OCI-LY7 (cell line): ENCODE results near the gene MLPH. TPM values are rescaled to one million over a fixed set of nuclear protein-coding genes. Genes with fewer than 3 reads are reported as not detected.

Experiments used
- BruUV-seq: library from RNA; stranded (reverse); fragments of 400-500 nt; replicated peaks from 2 replicates; lab custom pipeline; 2021; lab: Mats Ljungman, UMichigan
- CTCF ChIA-PET: fragments of 300-600 bp; sonication (Branson Sonifier 250); formaldehyde crosslinking; loops from one replicate; lab custom pipeline; 2022; ENCODE audit warnings: antibody characterized with exemption; ENCODE audit not compliant: unreplicated experiment; lab: Charles Lee
- POLR2A ChIA-PET: fragments of 300-600 bp; sonication (Branson Sonifier 250); formaldehyde crosslinking; loops from one replicate; lab custom pipeline; 2022; ENCODE audit warnings: antibody characterized with exemption; lab: Charles Lee
- DNase-seq: peaks from one replicate; pipeline ENCODE4 v3.0.0-alpha.2; 2015; ENCODE audit warnings: low spot score
- H2AFZ ChIP-seq: fragments of 200-600 bp; sonication (generic), shearing (Covaris generic); 2 replicates; pipeline ENCODE4 v1.6.1; 2014; ENCODE audit warnings: mild to moderate bottlenecking, antibody characterized with exemption, low read length, moderate library complexity
- H3K27ac ChIP-seq: fragments of 200-600 bp; sonication (generic); 2 replicates; pipeline ENCODE4 v1.5.1; 2014; ENCODE audit warnings: mixed run types, low read depth, mild to moderate bottlenecking, moderate library complexity, low read length, inconsistent platforms; ENCODE audit not compliant: poor library complexity, severe bottlenecking
- H3K36me3 ChIP-seq: fragments of 200-600 bp; sonication (generic); 2 replicates; pipeline ENCODE4 v1.6.1; 2014; ENCODE audit warnings: mild to moderate bottlenecking, antibody characterized with exemption, low read length, moderate library complexity, mixed read lengths; ENCODE audit not compliant: insufficient read depth
- H3K4me1 ChIP-seq: fragments of 200-600 bp; sonication (generic); 2 replicates; pipeline ENCODE4 v1.5.1; 2014; ENCODE audit warnings: mild to moderate bottlenecking, low read length; ENCODE audit not compliant: insufficient read depth, poor library complexity, severe bottlenecking
- H3K4me2 ChIP-seq: fragments of 200-600 bp; sonication (generic); 2 replicates; pipeline ENCODE4 v1.6.1; 2014; ENCODE audit warnings: mild to moderate bottlenecking, low read length
- H3K4me3 ChIP-seq: fragments of 200-600 bp; sonication (generic); 2 replicates; pipeline ENCODE4 v1.5.1; 2014; ENCODE audit warnings: mild to moderate bottlenecking, low read depth, low read length; ENCODE audit not compliant: poor library complexity, severe bottlenecking
- H3K79me2 ChIP-seq: fragments of 200-600 bp; sonication (generic); 2 replicates; pipeline ENCODE4 v1.6.1; 2016; ENCODE audit warnings: low read depth, mild to moderate bottlenecking, low read length, moderate library complexity, mixed read lengths; ENCODE audit not compliant: insufficient read depth
- H3K9me2 ChIP-seq: fragments of 200-600 bp; sonication (generic); 2 replicates; pipeline ENCODE4 v1.6.1; 2016; ENCODE audit warnings: mild to moderate bottlenecking, low read length, mixed read lengths; ENCODE audit not compliant: insufficient read depth
- H3K9me3 ChIP-seq: fragments of 200-600 bp; sonication (generic); 2 replicates; pipeline ENCODE4 v1.6.1; 2014; ENCODE audit warnings: mild to moderate bottlenecking, mixed run types, low read length, mixed read lengths
- H4K20me1 ChIP-seq: fragments of 200-600 bp; sonication (generic); 2 replicates; pipeline ENCODE4 v1.6.1; 2014; ENCODE audit warnings: mild to moderate bottlenecking, antibody characterized with exemption, low read length, moderate library complexity, mixed read lengths; ENCODE audit not compliant: insufficient read depth
- CTCF ChIP-seq: fragments of 200-600 bp; sonication (generic); conservative IDR thresholded peaks from 2 replicates; pipeline ENCODE4 v1.5.1; 2014; ENCODE audit warnings: mild to moderate bottlenecking, antibody characterized with exemption, low read length, moderate library complexity, mixed read lengths
- EZH2phosphoT487 ChIP-seq: fragments of 200-600 bp; sonication (generic); IDR thresholded peaks from 2 replicates; pipeline ENCODE4 v1.6.1; 2018; ENCODE audit warnings: low read depth, borderline replicate concordance, mild to moderate bottlenecking, mixed run types, antibody characterized with exemption, low read length, moderate library complexity, mixed read lengths
- intact Hi-C: fragments of 100-400 bp; cut with micrococcal nuclease; formaldehyde crosslinking; loops from one replicate; pipeline ENCODE4 v1.10.0; 2022; ENCODE audit not compliant: unreplicated experiment
- total RNA-seq, 2 experiments: library from RNA; depleted of rRNA in 1 of 2; stranded (reverse); fragments of >200 nt in 1 of 2; shearing (Covaris generic) in 1 of 2; gene quantifications; 2 replicates each; pipeline ENCODE4 v1.2.3, GENCODE V29; 2014 to 2022

Gene MLPH
- total RNA-seq, 2 experiments from 2014 or later: not detected

GRCh38 chr2:237453671-237454070, 33.4 kb upstream of the MLPH start:
- Histone ChIP-seq H3K27ac (no peak overlapping the region), H3K9me3 (no peaks in the 10 kb centered on the region), H3K9me2 (no peaks in the 10 kb centered on the region), H2AFZ (no peak overlapping the region), H4K20me1 (no peaks in the 10 kb centered on the region), H3K4me3 (no peak overlapping the region), H3K4me1 (no peaks in the 10 kb centered on the region), H3K36me3 (no peaks in the 10 kb centered on the region), H3K4me2 (no peak overlapping the region), H3K79me2 (no peaks in the 10 kb centered on the region)
- DNase-seq: no peak
- intact Hi-C loops: no loop called here
- no peak for TF ChIP-seq EZH2phosphoT487
- no peak for TF ChIP-seq CTCF
- no TSS peak for BruUV-seq
- CTCF ChIA-PET: no interaction called here
- POLR2A ChIA-PET: no interaction called here

GRCh38 chr2:237455764-237456163, 31.3 kb upstream of the MLPH start:
- H3K9me3 ChIP-seq: no peaks in the 10 kb centered on the region
- H3K36me3 ChIP-seq: no peaks in the 10 kb centered on the region
- H3K4me2 ChIP-seq: no peak overlapping the region
- CTCF ChIA-PET: no interaction called here
- TF ChIP-seq CTCF (no peak), EZH2phosphoT487 (no peak)
- H3K4me1 ChIP-seq: no peaks in the 10 kb centered on the region
- POLR2A ChIA-PET: no interaction called here
- no peak overlapping the region for H2AFZ ChIP-seq
- H3K27ac ChIP-seq: no peak overlapping the region
- H3K79me2 ChIP-seq: no peaks in the 10 kb centered on the region
- no peak for DNase-seq
- intact Hi-C loops: no loop called here
- no TSS peak for BruUV-seq
- H3K9me2 ChIP-seq: no peaks in the 10 kb centered on the region
- H4K20me1 ChIP-seq: no peaks in the 10 kb centered on the region
- H3K4me3 ChIP-seq: no peak overlapping the region

DNA sequence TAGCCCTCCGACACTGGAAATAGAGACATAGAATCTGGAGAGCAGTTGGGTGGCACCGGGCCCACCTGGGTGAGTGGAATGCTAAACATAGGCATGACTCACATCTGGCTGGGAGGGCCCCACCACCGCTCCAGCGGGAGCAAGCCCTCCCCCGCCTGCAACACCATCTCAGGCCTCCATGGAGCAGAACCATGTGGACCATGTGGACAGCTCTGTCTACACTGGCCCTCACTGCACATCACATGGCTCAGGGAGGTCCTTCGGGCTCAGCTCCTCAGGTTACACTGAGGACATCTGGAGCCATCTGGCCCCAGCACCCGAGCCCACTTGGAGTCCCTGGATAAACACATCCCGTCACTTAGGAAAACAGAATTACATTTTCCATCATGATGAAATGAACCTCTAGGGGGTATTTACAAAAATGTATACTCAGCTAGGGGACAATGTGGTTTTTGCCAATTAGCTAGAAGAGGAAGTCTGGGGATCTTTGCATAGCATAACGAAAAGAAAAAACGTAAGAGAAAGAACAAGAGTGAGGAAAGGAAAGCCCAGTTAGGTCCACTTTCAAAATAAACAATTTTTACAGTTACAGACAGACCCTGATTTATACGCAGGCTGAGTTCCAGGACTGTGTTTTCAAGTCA, 30.7 kb upstream of the MLPH start:
- no peak overlapping the region for H3K4me2 ChIP-seq
- ChIA-PET POLR2A (no interaction called here), CTCF (no interaction called here)
- no peak overlapping the region for H3K27ac ChIP-seq
- no peak for TF ChIP-seq CTCF
- TF ChIP-seq EZH2phosphoT487: no peak
- H3K9me3 ChIP-seq: no peaks in the 10 kb centered on the region
- no TSS peak for BruUV-seq
- intact Hi-C loops: no loop called here
- no peak overlapping the region for H2AFZ ChIP-seq
- H3K4me3 ChIP-seq: no peak overlapping the region
- no peaks in the 10 kb centered on the region for H3K4me1 ChIP-seq
- DNase-seq: no peak
- no peaks in the 10 kb centered on the region for H4K20me1 ChIP-seq
- H3K9me2 ChIP-seq: no peaks in the 10 kb centered on the region
- H3K36me3 ChIP-seq: no peaks in the 10 kb centered on the region
- no peaks in the 10 kb centered on the region for H3K79me2 ChIP-seq
